K562 (cell line): Measurements from ENCODE around the gene INPP4B. TPM values are rescaled to one million over a fixed set of nuclear protein-coding genes. Genes with fewer than 3 reads are reported as not detected.

Source experiments
- ATAC-seq: fragments of 200-7000 bp; cut with Tn5 transposase; 3 replicates; pipeline ENCODE4 v1.9.1; 2020; ENCODE audit warnings: moderate library complexity
- BruUV-seq: library from RNA; stranded (reverse); fragments of 400-500 nt; replicated peaks from 2 replicates; lab custom pipeline; 2021; lab: Mats Ljungman, UMichigan
- CTCF ChIA-PET: fragments of 300-600 bp; formaldehyde crosslinking; extraction: SDS; loops from one replicate; lab custom pipeline; 2021; ENCODE audit warnings: low intra/inter-chr PET ratio; lab: Yijun Ruan, JAX
- POLR2A ChIA-PET: fragments of 300-600, 350-650 bp; sonication (Branson Sonifier 250); formaldehyde crosslinking; extraction: SDS; loops from one replicate; lab custom pipeline; 2021; ENCODE audit warnings: antibody characterized with exemption, inconsistent platforms; lab: Yijun Ruan, JAX
- DNase-seq, 4 experiments: peaks; one replicate each; pipeline versions ENCODE4 v3.0.0 to v3.0.0-alpha.2; 2011 to 2018; ENCODE audit warnings: low spot score in 3 of 4, mixed read lengths in 3 of 4; ENCODE audit errors: extremely low read depth in 1 of 4
- FAIRE-seq: peaks from 2 replicates; lab custom pipeline; 2011; peaks lifted over from hg19 to GRCh38; lab: Jason Lieb, UNC
- H2AFZ ChIP-seq: 2 replicates; pipeline ENCODE4 v1.6.0; 2011; ENCODE audit warnings: low read depth, low read length, control low read depth, inconsistent platforms
- H3K27ac ChIP-seq: fragments of 200-600 bp; 3 replicates; pipeline ENCODE4 v1.8.0; 2011; ENCODE audit warnings: low read depth, mild to moderate bottlenecking, control low read depth, inconsistent platforms, low read length, moderate library complexity, mixed read lengths; ENCODE audit errors: extremely low read depth
- H3K27me3 ChIP-seq, 2 experiments: fragments of 300-600 bp in 1 of 2; 2 replicates in 1 of 2; 3 replicates in 1 of 2; pipeline versions ENCODE4 v1.6.0 to v1.8.0; 2011; ENCODE audit warnings: inconsistent platforms in 2 of 2, low read length in 2 of 2, mild to moderate bottlenecking in 1 of 2, mixed read lengths in 1 of 2, moderate library complexity in 1 of 2; ENCODE audit not compliant: control insufficient read depth in 2 of 2, insufficient read depth in 2 of 2
- H3K36me3 ChIP-seq: fragments of 300-600 bp; 3 replicates; pipeline ENCODE4 v1.8.0; 2011; ENCODE audit warnings: mild to moderate bottlenecking, low read length, inconsistent platforms; ENCODE audit not compliant: control insufficient read depth, insufficient read depth
- H3K4me1 ChIP-seq, 2 experiments: fragments of 200-600 bp in 1 of 2; replicated peaks in 1 of 2; 2 replicates in 1 of 2; 3 replicates in 1 of 2; pipeline versions ENCODE4 v1.5.1 to v1.8.0; 2011; ENCODE audit warnings: inconsistent platforms in 2 of 2, low read length in 2 of 2, mild to moderate bottlenecking in 1 of 2, mixed read lengths in 1 of 2, moderate library complexity in 1 of 2; ENCODE audit not compliant: control insufficient read depth in 2 of 2, insufficient read depth in 2 of 2
- H3K4me2 ChIP-seq: 2 replicates; pipeline ENCODE4 v1.6.1; 2011; ENCODE audit warnings: low read length, control low read depth, inconsistent platforms, mixed read lengths; ENCODE audit not compliant: insufficient read depth
- H3K4me3 ChIP-seq: fragments of 200-600 bp; sonication (generic), shearing (Covaris generic); 2 replicates; pipeline ENCODE4 v1.5.1; 2016; ENCODE audit warnings: control low read depth, inconsistent platforms
- H3K79me2 ChIP-seq: fragments of 200-600 bp; 3 replicates; pipeline ENCODE4 v1.8.0; 2011; ENCODE audit warnings: low read length, inconsistent platforms; ENCODE audit not compliant: control insufficient read depth, insufficient read depth
- H3K9ac ChIP-seq, 2 experiments: 2 replicates each; pipeline versions ENCODE4 v1.6.0 to v1.6.1; 2011; ENCODE audit warnings: low read depth in 2 of 2, low read length in 2 of 2, control low read depth in 1 of 2, inconsistent platforms in 1 of 2, mild to moderate bottlenecking in 1 of 2, mixed read lengths in 1 of 2; ENCODE audit not compliant: insufficient read depth in 1 of 2
- H3K9me1 ChIP-seq: one replicate; pipeline ENCODE4 v1.6.0; 2011; ENCODE audit warnings: inconsistent platforms, mild to moderate bottlenecking, low read length, moderate library complexity; ENCODE audit not compliant: control insufficient read depth, insufficient read depth
- H3K9me3 ChIP-seq: replicated peaks from 2 replicates; pipeline ENCODE4 v1.5.1; 2011; ENCODE audit warnings: low read depth, low read length, inconsistent platforms; ENCODE audit not compliant: control insufficient read depth, insufficient read depth
- H4K20me1 ChIP-seq: replicated peaks from 2 replicates; pipeline ENCODE4 v1.6.1; 2011; ENCODE audit warnings: low read length, inconsistent platforms, mixed read lengths; ENCODE audit not compliant: control insufficient read depth, insufficient read depth
- BRF2 ChIP-seq: IDR thresholded peaks from 3 replicates; pipeline ENCODE4 v1.6.1; 2011; ENCODE audit warnings: borderline replicate concordance, mild to moderate bottlenecking; ENCODE audit not compliant: insufficient read length, insufficient read depth
- E2F3 ChIP-seq: fragments of 250-450 bp; sonication (Bioruptor Pico); IDR thresholded peaks from 2 replicates; pipeline ENCODE4 v1.4.0; 2020; ENCODE audit warnings: mild to moderate bottlenecking
- FOXA1 ChIP-seq: fragments of 450-650 bp; IDR thresholded peaks from 2 replicates; pipeline ENCODE4 v1.6.1; 2016; ENCODE audit warnings: mild to moderate bottlenecking, borderline replicate concordance
- JUND ChIP-seq, 2 experiments: IDR thresholded peaks; 2 replicates in 1 of 2; 3 replicates in 1 of 2; pipeline ENCODE4 v1.6.1; 2011; ENCODE audit warnings: borderline replicate concordance in 2 of 2, low read depth in 2 of 2, low read length in 2 of 2, improper control_type of control experiment in 1 of 2, missing biosample characterization in 1 of 2, missing genetic modification characterization in 1 of 2, missing genetic modification reagents in 1 of 2
- MCM2 ChIP-seq: fragments of 450-650 bp; IDR thresholded peaks from 2 replicates; pipeline ENCODE4 v1.6.1; 2017; ENCODE audit warnings: low read depth, mild to moderate bottlenecking
- MTA3 ChIP-seq: fragments of 450-650 bp; formaldehyde crosslinking; IDR thresholded peaks from 2 replicates; pipeline ENCODE4 v1.6.1; 2017; ENCODE audit warnings: mild to moderate bottlenecking, borderline replicate concordance
- MYNN ChIP-seq, 2 experiments: sonication (generic); formaldehyde crosslinking in 1 of 2; IDR thresholded peaks; 2 replicates each; pipeline versions ENCODE4 v1.5.0 to v1.6.1; 2016 to 2020; ENCODE audit warnings: antibody characterized with exemption in 1 of 2, missing genetic modification reagents in 1 of 2
- NR2C1 ChIP-seq, 2 experiments: fragments of 450-650 bp; IDR thresholded peaks; 2 replicates each; pipeline ENCODE4 v1.6.1; 2017; ENCODE audit warnings: mild to moderate bottlenecking in 2 of 2, antibody characterized with exemption in 1 of 2, inconsistent platforms in 1 of 2, missing compliant biosample characterization in 1 of 2, missing genetic modification characterization in 1 of 2
- PHF8 ChIP-seq: fragments of 200-600 bp; sonication (generic); IDR thresholded peaks from 2 replicates; pipeline ENCODE4 v1.6.1; 2012; ENCODE audit warnings: mixed run types, mild to moderate bottlenecking, inconsistent platforms, low read length, moderate library complexity, borderline replicate concordance
- RAD21 ChIP-seq, 2 experiments: fragments of 250-450 bp in 1 of 2; fragments of 450-650 bp in 1 of 2; sonication (Bioruptor Pico) in 1 of 2; formaldehyde crosslinking in 1 of 2; IDR thresholded peaks in 1 of 2; conservative IDR thresholded peaks in 1 of 2; 2 replicates each; pipeline versions ENCODE4 v1.4.0 to v1.8.0; 2020 to 2022; ENCODE audit warnings: mild to moderate bottlenecking in 2 of 2, moderate library complexity in 1 of 2
- SUPT5H ChIP-seq: fragments of 450-650 bp; IDR thresholded peaks from 2 replicates; pipeline ENCODE4 v1.6.1; 2016
- ZNF124 ChIP-seq: sonication (generic); formaldehyde crosslinking; IDR thresholded peaks from 2 replicates; pipeline ENCODE4 v1.8.1; 2022; ENCODE audit warnings: missing genetic modification reagents
- ZNF316 ChIP-seq: fragments of 450-650 bp; IDR thresholded peaks from 2 replicates; pipeline ENCODE4 v1.6.1; 2016
- ZNF764 ChIP-seq: fragments of 250-450 bp; sonication (Bioruptor Pico); IDR thresholded peaks from 2 replicates; pipeline ENCODE4 v1.4.0; 2020; ENCODE audit warnings: low read depth, mild to moderate bottlenecking, moderate library complexity
- WGBS: fragments of 100-300 bp; shearing (Covaris generic); methylation state at CpG from one replicate; pipeline ENCODE4 v1.1.6; 2016; ENCODE audit warnings: low coverage, mixed read lengths; ENCODE audit not compliant: insufficient coverage; ENCODE audit errors: missing lambda C conversion rate; 5-methylcytosine and 5-hydroxymethylcytosine counted together
- in situ Hi-C: fragments of 300-500 bp; cut with MboI; formaldehyde crosslinking; loops from 4 replicates; pipeline ENCODE4 v1.15.0; 2018; ENCODE audit warnings: inconsistent platforms, mixed read lengths
- intact Hi-C: fragments of 100-400 bp; cut with micrococcal nuclease; formaldehyde crosslinking; loops from 2 replicates; pipeline ENCODE4 v1.14.2; 2022
- polyA plus RNA-seq, 8 experiments: library from polyadenylated mRNA; depleted of rRNA in 4 of 8; stranded (reverse) in 5 of 8; unstranded in 3 of 8; fragments of >200 nt; fragmentation: Nextera tagmentation in 2 of 8; fragmentation: Illumina TruSeq in 1 of 8; extraction: Ambion mirVana in 2 of 8; extraction: Trizol in 1 of 8; gene quantifications; 2 replicates each; pipeline versions ENCODE4 v1.2.1 to v1.2.3, GENCODE V29; 2011 to 2014; ENCODE audit warnings: inconsistent platforms in 1 of 8, missing spikeins in 1 of 8
- total RNA-seq, 7 experiments: library from RNA; depleted of rRNA in 6 of 7; stranded (reverse); fragments of >200 nt in 6 of 7; fragmentation: Illumina TruSeq in 2 of 7; extraction: Trizol in 2 of 7; gene quantifications; 2 replicates each; pipeline versions ENCODE4 v1.2.1 to v1.2.3, GENCODE V29; 2011 to 2021; ENCODE audit warnings: low replicate concordance in 1 of 7
- TF ChIP-seq, protein P1 (sequence below): conservative IDR thresholded peaks from 2 replicates; pipeline ENCODE4 v1.6.1; 2011; ENCODE audit warnings: low read depth, mild to moderate bottlenecking, low read length; ENCODE audit not compliant: control insufficient read depth
- TF ChIP-seq, protein P2 (sequence below): sonication (generic); formaldehyde crosslinking; IDR thresholded peaks from 2 replicates; pipeline ENCODE4 v1.8.1; 2023; ENCODE audit warnings: mild to moderate bottlenecking, missing genetic modification reagents, moderate library complexity

INPP4B gene
- total and polyA plus RNA-seq, 9 of the 15 experiments (the other 6 are each of a cell fraction or from before 2014, with no cell fraction given), result 0.04 to 0.11 TPM; not detected in 7

- TF ChIP-seq PHF8, result no peak
- TF ChIP-seq, all 486 proteins: peak for 0
These were observed 466.6 kb downstream of the INPP4B start (continued) for GRCh38 chr4:142379277-142380051.

- DNase-seq (no peak), ATAC-seq (no peak), FAIRE-seq (no peak)
- H3K9me3 ChIP-seq, result peaks cover 2% of the 10 kb centered on the region; the same call in 1 of the 2 replicates
- H3K27ac ChIP-seq, result no peak overlapping the region
- no peak for TF ChIP-seq BRF2
- no peak for TF ChIP-seq E2F3 (CRISPR knock-in tag)
- TF ChIP-seq MTA3, result no peak
- TF ChIP-seq ZNF124 (CRISPR knock-in tag), result no peak
- TF ChIP-seq RAD21 (CRISPR knock-in tag; conservative IDR thresholded peaks at IDR 0.05 in 1 of 2, IDR thresholded peaks at IDR 0.05 in 1 of 2), result no peak
- TF ChIP-seq ZNF764 (CRISPR knock-in tag), result no peak
- no peak for TF ChIP-seq FOXA1
- no peak for TF ChIP-seq NR2C1 (IDR thresholded peaks at IDR 0.05)
- no peak for TF ChIP-seq NR2C1 (tag; IDR thresholded peaks at IDR 0.05)
- TF ChIP-seq MCM2, result no peak
- TF ChIP-seq SUPT5H, result no peak
- TF ChIP-seq, protein P1, sequence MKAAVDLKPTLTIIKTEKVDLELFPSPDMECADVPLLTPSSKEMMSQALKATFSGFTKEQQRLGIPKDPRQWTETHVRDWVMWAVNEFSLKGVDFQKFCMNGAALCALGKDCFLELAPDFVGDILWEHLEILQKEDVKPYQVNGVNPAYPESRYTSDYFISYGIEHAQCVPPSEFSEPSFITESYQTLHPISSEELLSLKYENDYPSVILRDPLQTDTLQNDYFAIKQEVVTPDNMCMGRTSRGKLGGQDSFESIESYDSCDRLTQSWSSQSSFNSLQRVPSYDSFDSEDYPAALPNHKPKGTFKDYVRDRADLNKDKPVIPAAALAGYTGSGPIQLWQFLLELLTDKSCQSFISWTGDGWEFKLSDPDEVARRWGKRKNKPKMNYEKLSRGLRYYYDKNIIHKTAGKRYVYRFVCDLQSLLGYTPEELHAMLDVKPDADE, result no peak
- TF ChIP-seq JUND (IDR thresholded peaks at IDR 0.05; ENCODE audit: borderline replicate concordance, low read depth, low read length), result no peak
- TF ChIP-seq JUND (tag; IDR thresholded peaks at IDR 0.05; ENCODE audit: borderline replicate concordance, low read depth, low read length), result no peak
- TF ChIP-seq MYNN (IDR thresholded peaks at IDR 0.05), result no peak
- no peak for TF ChIP-seq MYNN (CRISPR knock-in tag; IDR thresholded peaks at IDR 0.05)
- TF ChIP-seq, protein P2, sequence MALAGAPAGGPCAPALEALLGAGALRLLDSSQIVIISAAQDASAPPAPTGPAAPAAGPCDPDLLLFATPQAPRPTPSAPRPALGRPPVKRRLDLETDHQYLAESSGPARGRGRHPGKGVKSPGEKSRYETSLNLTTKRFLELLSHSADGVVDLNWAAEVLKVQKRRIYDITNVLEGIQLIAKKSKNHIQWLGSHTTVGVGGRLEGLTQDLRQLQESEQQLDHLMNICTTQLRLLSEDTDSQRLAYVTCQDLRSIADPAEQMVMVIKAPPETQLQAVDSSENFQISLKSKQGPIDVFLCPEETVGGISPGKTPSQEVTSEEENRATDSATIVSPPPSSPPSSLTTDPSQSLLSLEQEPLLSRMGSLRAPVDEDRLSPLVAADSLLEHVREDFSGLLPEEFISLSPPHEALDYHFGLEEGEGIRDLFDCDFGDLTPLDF (CRISPR knock-in tag), result no peak
- no peak for TF ChIP-seq ZNF316
- H3K9me1 ChIP-seq, result no peaks in the 10 kb centered on the region
- in situ Hi-C loops (no loop called here), intact Hi-C loops (no loop called here)
- CTCF ChIA-PET, result no interaction called here
- H3K36me3 ChIP-seq, result no peaks in the 10 kb centered on the region
- no peak overlapping the region for H3K9ac ChIP-seq
- H4K20me1 ChIP-seq, result no peaks in the 10 kb centered on the region
- no TSS peak for BruUV-seq
- WGBS, result 0% methylated on average over 2 of the region's 2 CpGs
- no peak overlapping the region for H3K4me2 ChIP-seq
- H3K79me2 ChIP-seq, result no peaks in the 10 kb centered on the region
- POLR2A ChIA-PET, result no interaction called here
- H3K4me3 ChIP-seq, result no peak overlapping the region
- H2AFZ ChIP-seq, result no peak overlapping the region
- no peaks in the 10 kb centered on the region for H3K4me1 ChIP-seq
- no peaks in the 10 kb centered on the region for H3K27me3 ChIP-seq
These were observed 467.9 kb downstream of the INPP4B start for GRCh38 chr4:142378179-142378578.
